Naive B cell (primary cell): ENCODE data around the gene SAV1. TPM values are rescaled to one million over a fixed set of nuclear protein-coding genes. Genes with fewer than 3 reads are reported as not detected.

Experiments used
- ATAC-seq, 2 donors: fragments of 150-1000 bp; cut with Tn5 transposase; 2 replicates each; pipeline ENCODE4 v1.10.0; 2021; ENCODE audit warnings: low read depth in 2 of 2, mild to moderate bottlenecking in 2 of 2, moderate library complexity in 2 of 2
- DNase-seq: peaks from one replicate; pipeline ENCODE4 v3.0.0; 2022
- H3K27ac Mint-ChIP-seq, 6 donors: one replicate each; pipeline ENCODE4 v1.8.0; 2020 to 2022; ENCODE audit warnings: mild to moderate bottlenecking in 6 of 6, mixed read lengths in 6 of 6, moderate library complexity in 5 of 6, inconsistent platforms in 2 of 6
- H3K27me3 Mint-ChIP-seq, 3 donors: one replicate each; pipeline ENCODE4 v1.8.0; 2021 to 2022; ENCODE audit warnings: mixed read lengths in 3 of 3, mild to moderate bottlenecking in 1 of 3
- H3K36me3 Mint-ChIP-seq, 2 donors: one replicate each; pipeline ENCODE4 v1.8.0; 2020 to 2022; ENCODE audit warnings: mixed read lengths in 2 of 2, inconsistent platforms in 1 of 2, mild to moderate bottlenecking in 1 of 2
- H3K4me1 Mint-ChIP-seq, 3 donors: one replicate each; pipeline ENCODE4 v1.8.0; 2020 to 2022; ENCODE audit warnings: mixed read lengths in 3 of 3, inconsistent platforms in 1 of 3, mild to moderate bottlenecking in 1 of 3, moderate library complexity in 1 of 3
- H3K4me3 Mint-ChIP-seq, 8 donors: one replicate each; pipeline ENCODE4 v1.8.0; 2020 to 2022; ENCODE audit warnings: mild to moderate bottlenecking in 8 of 8, mixed read lengths in 8 of 8, moderate library complexity in 8 of 8, inconsistent platforms in 2 of 8
- H3K9me3 Mint-ChIP-seq, 7 donors: one replicate each; pipeline ENCODE4 v1.8.0; 2020 to 2022; ENCODE audit warnings: mixed read lengths in 7 of 7, mild to moderate bottlenecking in 5 of 7, inconsistent platforms in 2 of 7, moderate library complexity in 1 of 7
- polyA plus RNA-seq, 6 donors: library from polyadenylated mRNA; unstranded; fragments of 300-500 nt; fragmentation: Illumina TruSeq; gene quantifications; one replicate each; pipeline ENCODE4 v1.2.3, GENCODE V29; 2021; ENCODE audit warnings: low read depth in 6 of 6

Gene SAV1
- polyA plus RNA-seq, 6 donors from 2014 or later = 62.6 to 89.9 (median 71.4) TPM

DNA sequence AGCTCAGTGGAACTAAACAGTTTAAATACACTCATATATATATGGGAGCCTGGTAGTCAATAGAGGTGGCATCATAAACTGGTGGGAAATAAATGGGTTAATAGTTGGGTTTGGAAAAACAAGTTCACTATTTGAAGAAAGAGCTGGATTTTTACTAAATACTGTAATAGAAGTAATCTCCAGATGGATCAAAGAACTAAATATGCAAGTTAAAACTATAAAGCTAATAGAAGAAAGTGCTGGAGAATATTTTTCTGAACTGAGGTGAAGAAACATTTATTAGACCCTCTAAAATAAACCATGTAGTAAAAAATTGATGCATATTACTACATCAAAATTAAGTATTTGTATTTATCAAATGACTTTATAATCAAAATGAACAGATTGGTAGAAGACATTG, 69.3 kb downstream of the SAV1 start:
- Mint-ChIP-seq H3K27me3 (no peaks in the 10 kb centered on the region), H3K36me3 (peaks cover 0 to 3% of the 10 kb centered on the region in 2 donors), H3K4me1 (no peaks in the 10 kb centered on the region), H3K9me3 (no peaks in the 10 kb centered on the region), H3K27ac (no peak overlapping the region), H3K4me3 (no peak overlapping the region)
- DNase-seq (no peak), ATAC-seq (no peak)

DNA sequence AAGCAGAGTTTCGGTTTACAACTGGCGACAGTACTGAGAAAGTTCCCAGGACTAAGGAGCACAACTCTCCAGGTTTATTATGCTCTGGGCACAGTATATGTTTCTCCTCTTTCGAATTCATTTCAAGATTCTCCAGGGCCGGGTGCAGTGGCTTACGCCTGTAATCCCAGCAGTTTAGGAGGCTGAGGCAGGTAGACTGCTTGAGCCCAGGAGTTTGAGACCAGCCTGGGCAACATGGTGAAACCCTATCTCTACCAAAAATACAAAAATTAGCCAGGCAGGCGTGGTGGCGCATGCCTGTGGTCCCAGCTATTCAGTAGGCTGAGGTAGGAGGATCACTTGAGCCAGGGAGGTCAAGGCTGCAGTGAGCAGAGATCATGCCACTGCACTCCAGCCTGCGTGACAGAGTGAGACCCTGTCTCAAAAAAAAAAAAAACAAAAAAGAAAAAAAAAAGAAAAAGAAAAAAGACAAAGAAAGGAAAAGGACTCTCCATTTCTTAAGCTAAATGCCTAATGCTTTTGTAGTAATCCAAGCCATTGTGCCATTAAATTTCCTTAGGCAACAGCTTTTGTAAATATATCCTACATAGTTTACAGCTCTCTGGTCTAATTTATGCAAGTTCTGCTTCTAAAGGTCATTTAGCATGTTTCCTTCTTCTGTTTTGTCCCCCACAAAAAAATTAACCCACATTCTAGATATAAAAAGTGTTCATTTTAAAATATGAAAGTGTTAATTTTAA, 73.4 kb downstream of the SAV1 start:
- H3K4me3 Mint-ChIP-seq = no peak overlapping the region
- peak overlapping the region in 1 of 6 donors; percentile 47 for H3K27ac Mint-ChIP-seq
- peaks cover 7 to 8% of the 10 kb centered on the region in 2 donors for H3K36me3 Mint-ChIP-seq
- DNase-seq (no peak), ATAC-seq (no peak)
- H3K4me1 Mint-ChIP-seq = no peaks in the 10 kb centered on the region
- H3K9me3 Mint-ChIP-seq = no peaks in the 10 kb centered on the region
- no peaks in the 10 kb centered on the region for H3K27me3 Mint-ChIP-seq

DNA sequence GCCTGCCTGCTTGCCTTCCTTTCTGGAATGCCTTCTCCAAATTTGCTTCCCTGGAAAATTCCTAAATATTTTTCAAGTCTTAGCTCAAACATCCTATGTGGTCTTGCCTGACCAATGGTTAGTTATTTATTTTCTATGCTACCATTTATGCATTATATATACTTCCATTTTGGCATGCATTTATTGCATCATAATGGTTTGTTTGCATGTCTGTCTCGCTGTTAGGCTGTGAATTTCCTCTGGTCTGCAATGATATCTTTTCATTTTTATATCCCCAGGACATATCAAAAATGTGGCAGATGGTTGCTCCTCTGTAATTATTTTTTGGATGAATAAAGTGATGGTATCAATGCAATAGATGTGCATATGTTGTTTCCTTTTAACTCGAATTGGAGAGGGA, 77.6 kb downstream of the SAV1 start:
- no peaks in the 10 kb centered on the region for H3K4me1 Mint-ChIP-seq
- no peak for DNase-seq
- H3K4me3 Mint-ChIP-seq = no peak overlapping the region
- H3K27me3 Mint-ChIP-seq = no peaks in the 10 kb centered on the region
- ATAC-seq = no peak
- no peak overlapping the region for H3K27ac Mint-ChIP-seq
- no peaks in the 10 kb centered on the region for H3K9me3 Mint-ChIP-seq
- H3K36me3 Mint-ChIP-seq = peaks cover 4 to 8% of the 10 kb centered on the region in 2 donors

Other genes with a start within 250 kb of the SAV1 start
- gene MAP4K5, start 135.7 kb downstream of the SAV1 start, polyA plus RNA-seq = 10 to 100 TPM; 25.8 to 45.3 (median 35.4) TPM
- gene ATL1, start 108.2 kb downstream of the SAV1 start, polyA plus RNA-seq = 1 to 10 TPM; 2.1 to 7.1 (median 5.2) TPM
- 100 to 1,000 TPM in 1 of 6 donors, 10 to 100 TPM in 5; 20.2 to 100 (median 51.1) TPM for gene NIN, start 162.9 kb upstream of the SAV1 start, polyA plus RNA-seq
- gene ABHD12B, start 203.7 kb upstream of the SAV1 start, polyA plus RNA-seq = not detected